Transverse colon (tissue), 4 donors: Measurements from ENCODE around the gene XAGE1A.

Experiments used
- EP300 ChIP-seq: sonication (generic); formaldehyde crosslinking; IDR thresholded peaks from one replicate; pipeline ENCODE4 v1.6.1; 2017; ENCODE audit warnings: antibody characterized with exemption, low read depth
- POLR2A ChIP-seq: fragments of 450-650 bp; IDR thresholded peaks from one replicate; pipeline ENCODE4 v1.6.1; 2016; ENCODE audit warnings: antibody characterized with exemption, mild to moderate bottlenecking, moderate library complexity
- POLR2AphosphoS5 ChIP-seq, 3 donors: sonication (generic); formaldehyde crosslinking; IDR thresholded peaks; one replicate each; pipeline ENCODE4 v1.6.1; 2016; ENCODE audit warnings: antibody characterized with exemption in 3 of 3
- TF ChIP-seq, protein P1 (sequence below), 5 experiments: fragments of 200-600 bp in 3 of 5; fragments of 450-650 bp in 2 of 5; sonication (generic) in 3 of 5; IDR thresholded peaks; 1 replicate in 2 of 5; 2 replicates in 3 of 5; pipeline ENCODE4 v1.5.1; 2016 to 2017; ENCODE audit warnings: antibody characterized with exemption in 5 of 5, inconsistent platforms in 3 of 5, mild to moderate bottlenecking in 2 of 5, moderate library complexity in 1 of 5

DNA sequence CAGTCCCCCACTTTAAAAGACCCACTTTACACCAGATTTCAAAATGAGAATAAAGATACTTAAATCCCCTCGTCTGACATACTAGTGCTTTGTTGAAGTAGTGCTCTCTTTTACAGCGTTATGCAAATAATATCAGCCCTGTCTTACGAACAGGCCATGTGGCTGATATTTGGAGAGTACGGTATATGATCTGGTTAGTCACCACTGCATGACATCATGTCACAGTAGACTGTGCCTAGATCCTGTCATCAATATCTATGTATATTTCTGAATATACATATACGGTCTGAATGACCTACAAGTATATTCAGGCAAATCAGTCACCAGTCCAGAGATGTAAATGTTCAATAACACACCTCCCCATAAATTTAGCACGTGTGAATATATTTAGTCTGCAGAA, 46.7 kb downstream of the XAGE1A start:
- TF ChIP-seq, protein P1, sequence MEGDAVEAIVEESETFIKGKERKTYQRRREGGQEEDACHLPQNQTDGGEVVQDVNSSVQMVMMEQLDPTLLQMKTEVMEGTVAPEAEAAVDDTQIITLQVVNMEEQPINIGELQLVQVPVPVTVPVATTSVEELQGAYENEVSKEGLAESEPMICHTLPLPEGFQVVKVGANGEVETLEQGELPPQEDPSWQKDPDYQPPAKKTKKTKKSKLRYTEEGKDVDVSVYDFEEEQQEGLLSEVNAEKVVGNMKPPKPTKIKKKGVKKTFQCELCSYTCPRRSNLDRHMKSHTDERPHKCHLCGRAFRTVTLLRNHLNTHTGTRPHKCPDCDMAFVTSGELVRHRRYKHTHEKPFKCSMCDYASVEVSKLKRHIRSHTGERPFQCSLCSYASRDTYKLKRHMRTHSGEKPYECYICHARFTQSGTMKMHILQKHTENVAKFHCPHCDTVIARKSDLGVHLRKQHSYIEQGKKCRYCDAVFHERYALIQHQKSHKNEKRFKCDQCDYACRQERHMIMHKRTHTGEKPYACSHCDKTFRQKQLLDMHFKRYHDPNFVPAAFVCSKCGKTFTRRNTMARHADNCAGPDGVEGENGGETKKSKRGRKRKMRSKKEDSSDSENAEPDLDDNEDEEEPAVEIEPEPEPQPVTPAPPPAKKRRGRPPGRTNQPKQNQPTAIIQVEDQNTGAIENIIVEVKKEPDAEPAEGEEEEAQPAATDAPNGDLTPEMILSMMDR (IDR thresholded peaks at IDR 0.05) = no peak
- no peak for TF ChIP-seq POLR2A
- no peak for TF ChIP-seq POLR2AphosphoS5 (IDR thresholded peaks at IDR 0.05)
- TF ChIP-seq EP300 = no peak
